Stimulated activated CD8-positive, alpha-beta memory T cell treated with anti-CD3 and anti-CD28 coated beads, Interleukin-15, amount 100 ng/mL, for 48 hours (primary cell): ENCODE results near the gene OR51A4.
"Not testable (repeated sequence)": the region's sequence is repeated elsewhere in the genome, so short reads cannot be mapped to it uniquely, and the experiment has no call there.

ENCODE experiments used
- DNase-seq, 2 donors: peaks; one replicate each; pipeline ENCODE4 v3.0.0-alpha.2; 2020; ENCODE audit warnings: low read depth in 2 of 2

The OR51A4 gene, protein sequence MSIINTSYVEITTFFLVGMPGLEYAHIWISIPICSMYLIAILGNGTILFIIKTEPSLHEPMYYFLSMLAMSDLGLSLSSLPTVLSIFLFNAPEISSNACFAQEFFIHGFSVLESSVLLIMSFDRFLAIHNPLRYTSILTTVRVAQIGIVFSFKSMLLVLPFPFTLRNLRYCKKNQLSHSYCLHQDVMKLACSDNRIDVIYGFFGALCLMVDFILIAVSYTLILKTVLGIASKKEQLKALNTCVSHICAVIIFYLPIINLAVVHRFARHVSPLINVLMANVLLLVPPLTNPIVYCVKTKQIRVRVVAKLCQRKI

GRCh38 chr11:4947505-4947904 lies at the start of gene OR51A4:
Gene OR51A4 (minus strand): TSS chr11:4947605. CDS start chr11:4947100, 505 bp downstream.
- DNase-seq: no peak

- DNase-seq: no peak
Observed at GRCh38 chr11:4994551-4994950, 47.1 kb upstream of the OR51A4 start, which contains the start of gene OR51L1. Gene OR51L1 (plus strand): TSS chr11:4994851. CDS start chr11:4998983, 4,132 bp downstream.

GRCh38 chr11:4991060-4991459 lies 43.7 kb upstream of the OR51A4 start:
- DNase-seq: no peak

- DNase-seq: no peak
Observed at GRCh38 chr11:4983841-4984240, 36.4 kb upstream of the OR51A4 start.

- DNase-seq: no peak
Observed at GRCh38 chr11:4982678-4983077, 35.3 kb upstream of the OR51A4 start.

DNA sequence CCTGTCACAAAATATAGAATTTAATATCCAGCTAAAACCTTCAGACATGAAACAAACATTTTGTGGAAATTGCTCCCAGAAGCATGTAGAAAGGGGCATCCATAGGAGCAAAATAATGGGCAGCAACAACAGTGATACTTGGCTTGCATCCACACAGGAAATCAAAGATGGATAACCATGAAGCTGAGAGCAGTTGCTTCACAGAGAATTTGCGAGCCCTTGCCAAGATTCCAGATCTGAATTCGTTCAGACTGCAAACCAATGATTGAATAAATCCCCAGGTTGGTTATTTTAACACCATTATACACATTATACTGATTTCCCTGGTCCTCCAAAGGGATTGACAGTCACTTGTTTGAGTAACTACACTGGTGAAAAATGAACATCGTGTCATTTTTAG lies 31.6 kb upstream of the OR51A4 start:
- DNase-seq: no peak

DNA sequence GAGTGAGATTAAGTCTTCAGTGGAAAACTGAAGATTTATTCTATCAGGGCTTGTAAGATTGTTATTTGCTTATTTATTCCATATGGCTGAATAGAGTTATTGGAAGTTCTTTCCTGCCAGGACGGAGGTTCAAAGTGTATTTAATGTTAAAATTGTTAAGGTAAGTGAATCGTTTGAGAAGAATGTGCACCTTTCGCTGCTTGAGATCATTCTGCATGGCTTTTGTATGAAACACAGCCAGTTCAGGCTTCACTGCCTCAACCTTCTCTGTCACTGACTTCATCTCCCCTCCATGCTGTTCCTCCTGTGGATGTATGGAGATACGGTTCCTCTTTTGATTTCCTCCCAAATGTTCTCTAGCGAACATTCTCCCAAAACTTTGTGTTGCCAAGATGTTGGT lies 28.0 kb upstream of the OR51A4 start:
- DNase-seq: no peak

DNA sequence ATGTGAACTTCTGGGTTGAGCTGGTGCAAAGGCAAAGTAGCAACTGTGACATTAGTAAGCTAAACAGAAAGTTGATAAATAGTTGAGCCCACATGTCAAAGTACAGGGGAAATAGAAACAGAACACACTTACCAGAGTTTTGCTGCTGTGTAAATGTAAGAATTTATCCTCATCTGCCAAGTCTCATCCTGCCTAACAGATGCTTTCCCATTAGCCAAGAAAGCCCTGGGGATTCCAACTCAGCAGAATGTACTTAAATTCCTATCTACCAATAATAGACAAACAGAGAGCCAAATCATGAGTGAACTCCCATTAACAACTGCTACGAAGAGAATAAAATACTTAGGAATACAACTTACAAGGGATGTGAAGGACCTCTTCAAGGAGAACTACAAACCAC lies 15.4 kb upstream of the OR51A4 start:
- DNase-seq: no peak

DNA sequence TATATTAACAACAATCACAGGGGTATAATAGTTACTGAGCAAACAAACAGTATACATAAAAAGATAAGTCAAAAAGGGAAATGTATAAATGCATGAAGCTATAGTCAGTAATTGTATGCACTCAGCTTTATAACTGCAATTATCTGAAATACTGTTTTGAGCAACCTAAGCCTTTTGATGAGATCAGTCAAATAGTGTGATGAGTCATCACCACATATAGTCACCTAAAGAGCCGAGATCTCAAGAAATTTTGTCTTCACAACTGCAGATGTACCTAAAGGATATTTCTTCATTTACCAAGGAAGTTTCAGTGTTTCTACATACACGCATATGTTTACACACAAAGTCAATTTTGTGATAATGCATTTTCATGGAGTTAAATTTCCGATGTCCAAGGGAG lies 13.5 kb upstream of the OR51A4 start:
- DNase-seq: no peak

DNA sequence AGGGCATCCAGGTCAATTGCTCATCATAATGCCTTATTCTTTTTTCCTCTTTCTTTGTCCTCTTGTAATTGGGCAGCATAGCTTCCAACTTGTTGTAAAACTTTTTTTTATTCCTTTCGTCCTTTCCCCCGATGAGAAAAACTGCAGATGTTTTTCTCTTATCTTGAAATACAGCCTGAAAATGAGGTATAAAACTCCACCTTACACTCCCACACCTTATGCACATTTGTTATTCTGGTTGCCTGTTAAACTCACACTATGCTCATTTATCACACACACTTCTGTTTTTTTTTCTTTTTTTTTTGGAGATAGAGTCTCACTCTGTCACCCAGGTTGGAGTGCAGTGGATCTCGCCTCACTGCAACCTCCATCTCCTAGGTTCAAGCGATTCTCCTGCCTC lies 10.0 kb upstream of the OR51A4 start:
- no peak for DNase-seq

DNA sequence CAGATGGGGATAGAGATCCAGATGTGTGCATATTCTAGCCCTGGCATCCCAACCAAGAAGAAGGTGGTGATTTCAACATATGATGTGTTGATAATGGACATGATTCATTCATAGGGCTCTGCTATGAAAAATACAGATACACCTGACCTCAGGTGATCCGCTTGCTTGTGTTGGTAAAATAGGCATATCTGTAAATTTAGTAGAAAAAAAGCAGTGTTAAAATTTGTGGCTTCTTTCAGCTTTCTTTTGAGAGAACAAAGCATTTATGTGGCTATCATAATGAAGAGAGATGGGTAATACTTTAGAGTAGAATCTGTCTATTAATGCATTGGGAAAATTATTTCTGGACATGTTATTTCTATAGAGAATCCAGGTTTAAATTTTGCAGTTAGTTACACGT lies 8.2 kb upstream of the OR51A4 start, which contains the start of gene OR51A2:
TSS of gene OR51A2 (minus strand) at position 101 of the 400 bp plus-strand sequence. CDS start at position 101, 0 bp downstream.
- not testable (repeated sequence) for DNase-seq

DNA sequence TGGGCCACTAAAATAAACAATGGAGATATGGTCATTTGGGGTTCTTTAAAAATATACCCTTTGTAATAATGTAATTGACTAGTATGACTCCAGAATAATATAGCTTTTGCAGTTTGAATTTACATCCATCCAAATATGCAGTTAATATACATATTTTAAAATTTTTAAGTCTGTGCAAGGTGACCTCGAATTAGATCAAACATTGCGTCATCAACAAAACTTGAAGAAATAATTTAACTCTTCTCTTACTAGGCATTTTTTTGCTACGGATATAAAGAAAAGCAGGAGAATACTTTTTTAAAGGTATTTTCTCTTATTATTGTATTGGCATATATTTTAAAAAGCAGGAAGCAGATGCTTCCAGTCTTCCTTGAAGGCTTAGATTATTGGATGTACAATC lies 10.7 kb downstream of the OR51A4 start:
- DNase-seq: no peak

DNA sequence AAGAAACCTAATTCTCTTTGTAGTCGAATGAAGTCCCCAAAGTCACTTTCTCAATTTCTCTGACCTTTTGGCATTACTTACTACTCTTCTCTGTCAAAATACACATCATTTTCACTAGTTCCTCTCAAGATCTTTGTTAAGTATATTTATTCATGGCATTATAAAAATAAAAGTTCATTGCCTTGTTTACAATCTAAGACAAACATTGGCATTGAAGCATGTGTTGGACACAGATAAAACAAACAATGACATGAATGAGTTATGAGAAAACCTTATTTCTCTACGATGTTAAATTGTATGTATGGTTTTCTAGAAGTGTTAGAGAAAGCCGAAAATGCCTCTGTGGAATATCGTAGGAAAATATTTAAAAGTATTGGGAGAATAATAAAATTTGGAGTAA lies 14.7 kb downstream of the OR51A4 start:
- no peak for DNase-seq

- DNase-seq: no peak
Observed at GRCh38 chr11:4926608-4927007, 20.8 kb downstream of the OR51A4 start.

- no peak for DNase-seq
Observed at GRCh38 chr11:4924239-4924638, 23.2 kb downstream of the OR51A4 start, which contains the start of gene OR51G1. Gene OR51G1 (minus strand): TSS chr11:4924339. CDS start chr11:4924339, 0 bp downstream.

DNA sequence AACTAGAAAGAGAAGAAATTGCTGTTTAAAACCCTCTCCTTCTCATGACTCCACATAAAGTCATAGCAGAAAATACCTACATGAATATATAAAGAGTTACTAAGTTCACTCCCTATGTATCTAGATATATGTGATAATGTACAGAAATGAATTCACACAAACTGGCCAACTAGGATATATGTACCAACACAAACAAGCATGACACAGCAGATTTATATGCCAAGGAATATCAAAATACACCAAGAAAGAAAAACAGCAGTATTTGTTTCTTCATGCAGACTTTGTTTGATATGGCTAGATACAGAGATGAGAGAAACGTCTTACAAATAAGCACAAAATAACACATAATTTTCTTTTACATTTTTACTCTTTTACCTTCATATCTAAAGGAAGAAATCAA lies 25.1 kb downstream of the OR51A4 start:
- no peak for DNase-seq

DNA sequence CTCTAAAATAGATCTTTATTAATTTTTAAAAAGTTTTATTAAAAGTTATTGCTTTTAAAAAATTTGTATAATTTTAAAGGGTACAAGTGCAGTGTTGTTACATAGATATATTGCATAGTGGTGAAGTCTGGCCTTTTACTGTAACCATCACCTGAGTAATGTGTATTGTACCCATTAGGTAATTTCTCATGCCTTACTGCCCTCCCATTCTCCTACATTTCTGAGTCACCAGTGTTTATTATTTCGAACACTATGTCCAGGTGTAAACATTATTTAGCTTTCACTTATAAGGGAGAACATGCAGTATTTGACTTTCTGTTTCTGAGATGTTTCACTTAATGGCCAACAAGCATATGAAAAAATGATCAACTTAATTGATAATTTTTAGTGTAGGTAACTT lies 25.6 kb downstream of the OR51A4 start:
- no peak for DNase-seq

DNA sequence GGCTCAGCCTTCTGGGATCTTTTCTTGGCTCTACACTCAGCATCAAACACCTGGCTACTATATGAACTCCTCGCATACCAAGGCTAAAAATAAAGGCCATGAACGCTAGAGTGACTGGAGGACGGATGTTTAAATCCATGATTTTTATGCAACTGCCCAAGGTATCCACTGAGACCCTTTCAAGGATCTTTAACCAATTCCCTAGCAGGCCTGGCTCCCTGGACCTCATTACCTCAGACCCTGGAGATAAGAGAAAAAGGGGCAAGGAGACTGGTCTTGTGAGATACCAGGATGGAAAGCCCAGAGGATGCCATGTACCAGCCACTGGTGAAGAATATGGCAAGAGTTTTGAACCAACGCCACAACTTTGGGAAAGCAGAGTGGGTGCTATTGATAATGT lies 28.2 kb downstream of the OR51A4 start, which contains the start of gene OR51G2:
TSS of gene OR51G2 (minus strand) at position 101 of the 400 bp plus-strand sequence. CDS start 3,687 bp downstream, outside the sequence.
- no peak for DNase-seq

- no peak for DNase-seq
Observed at GRCh38 chr11:4916581-4916980, 30.8 kb downstream of the OR51A4 start.

DNA sequence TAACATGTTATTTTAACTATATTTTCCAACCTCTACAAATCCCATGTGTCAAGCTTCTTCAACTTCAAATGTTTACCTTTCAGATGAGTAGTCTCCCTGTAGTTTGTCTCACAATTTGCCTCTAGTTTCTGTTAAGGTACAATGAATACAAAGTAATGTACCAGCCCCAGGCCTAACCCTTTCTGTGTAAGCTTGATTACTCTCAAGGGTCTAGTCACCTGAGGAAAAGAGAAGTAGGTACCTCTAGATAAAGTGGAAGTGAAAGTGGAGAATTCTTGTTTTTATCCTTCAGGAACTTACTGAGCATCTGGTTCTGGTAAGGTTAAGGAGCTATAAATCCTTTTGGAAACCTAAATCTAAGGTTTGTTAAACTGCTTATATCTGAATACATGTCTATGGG lies 43.9 kb downstream of the OR51A4 start, which contains the start of gene OR51A7:
TSS of gene OR51A7 (plus strand) at position 300 of the 400 bp plus-strand sequence. CDS start 3,587 bp downstream, outside the sequence.
- DNase-seq: no peak
